Measurements from ENCODE around the gene CRYBG1.

DNA sequence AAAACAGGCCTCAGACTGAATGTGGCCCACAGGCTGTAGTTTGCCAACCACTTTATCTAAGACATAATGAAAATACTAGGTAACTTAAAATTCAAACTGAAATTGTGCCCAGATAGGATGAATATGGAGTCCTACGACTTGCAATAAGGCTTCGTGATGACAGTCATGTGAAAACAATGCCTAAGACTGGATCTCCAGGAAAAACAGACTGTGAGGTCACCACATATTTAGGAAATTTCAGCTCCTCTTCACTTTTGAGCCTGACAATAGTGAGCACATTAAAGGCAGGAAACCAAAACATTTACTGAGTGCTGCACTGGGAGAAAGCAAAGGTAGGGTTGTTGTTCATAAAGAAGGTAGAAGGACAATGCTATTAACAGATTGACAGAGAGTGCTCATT lies 218.8 kb downstream of the CRYBG1 start:
- no peak for TF ChIP-seq NR2C2 (IDR thresholded peaks at IDR 0.05; ENCODE audit: borderline replicate concordance, control insufficient read depth, insufficient read length, low read depth)
- no peak for TF ChIP-seq POLR2A (IDR thresholded peaks at IDR 0.05; ENCODE audit: low read depth, low read length)
- no peak for TF ChIP-seq POLR2AphosphoS5 (IDR thresholded peaks at IDR 0.05; ENCODE audit: low read length)
- no peak for TF ChIP-seq CHD2 (IDR thresholded peaks at IDR 0.05; ENCODE audit: borderline replicate concordance, low read depth, low read length)
- TF ChIP-seq CEBPB (IDR thresholded peaks at IDR 0.05; ENCODE audit: borderline replicate concordance in 1 of 2, low read depth in 2 of 2, low read length in 2 of 2): no peak
- TF ChIP-seq, protein P1, sequence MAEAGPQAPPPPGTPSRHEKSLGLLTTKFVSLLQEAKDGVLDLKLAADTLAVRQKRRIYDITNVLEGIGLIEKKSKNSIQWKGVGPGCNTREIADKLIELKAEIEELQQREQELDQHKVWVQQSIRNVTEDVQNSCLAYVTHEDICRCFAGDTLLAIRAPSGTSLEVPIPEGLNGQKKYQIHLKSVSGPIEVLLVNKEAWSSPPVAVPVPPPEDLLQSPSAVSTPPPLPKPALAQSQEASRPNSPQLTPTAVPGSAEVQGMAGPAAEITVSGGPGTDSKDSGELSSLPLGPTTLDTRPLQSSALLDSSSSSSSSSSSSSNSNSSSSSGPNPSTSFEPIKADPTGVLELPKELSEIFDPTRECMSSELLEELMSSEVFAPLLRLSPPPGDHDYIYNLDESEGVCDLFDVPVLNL (IDR thresholded peaks at IDR 0.05; ENCODE audit: low read depth, low read length): no peak
